Neural crest cell (in vitro differentiated cells): ENCODE results near the gene DYNC1H1. TPM values are rescaled to one million over a fixed set of nuclear protein-coding genes. Genes with fewer than 3 reads are reported as not detected.

Source experiments
- DNase-seq: peaks from one replicate; pipeline ENCODE4 v3.0.0; 2021; ENCODE audit warnings: low read depth, mixed read lengths, low spot score
- H3K27ac Mint-ChIP-seq: one replicate; pipeline ENCODE4 v1.8.0; 2021; ENCODE audit warnings: mild to moderate bottlenecking, mixed read lengths; ENCODE audit not compliant: unreplicated experiment
- H3K27me3 Mint-ChIP-seq: 2 replicates; pipeline ENCODE4 v1.8.0; 2021; ENCODE audit warnings: low read depth, mild to moderate bottlenecking, mixed read lengths
- H3K36me3 Mint-ChIP-seq: 2 replicates; pipeline ENCODE4 v1.8.0; 2021; ENCODE audit warnings: low read depth, mild to moderate bottlenecking, mixed read lengths
- H3K4me1 Mint-ChIP-seq: 2 replicates; pipeline ENCODE4 v1.8.0; 2021; ENCODE audit warnings: mixed read lengths
- H3K4me3 Mint-ChIP-seq: one replicate; pipeline ENCODE4 v1.8.0; 2021; ENCODE audit warnings: mild to moderate bottlenecking, mixed read lengths
- H3K9me3 Mint-ChIP-seq: 2 replicates; pipeline ENCODE4 v1.8.0; 2021; ENCODE audit warnings: mixed read lengths
- total RNA-seq: library from RNA; stranded (reverse); gene quantifications from 2 replicates; pipeline ENCODE4 v1.2.1, GENCODE V29; 2021
- TF ChIP-seq, protein P1 (sequence below): fragments of 200-600 bp; sonication (generic); conservative IDR thresholded peaks from 2 replicates; pipeline ENCODE4 v1.5.0; 2021; ENCODE audit warnings: antibody characterized with exemption, mild to moderate bottlenecking

Gene DYNC1H1
- total RNA-seq, 1 donor from 2014 or later = 528 TPM

DNA sequence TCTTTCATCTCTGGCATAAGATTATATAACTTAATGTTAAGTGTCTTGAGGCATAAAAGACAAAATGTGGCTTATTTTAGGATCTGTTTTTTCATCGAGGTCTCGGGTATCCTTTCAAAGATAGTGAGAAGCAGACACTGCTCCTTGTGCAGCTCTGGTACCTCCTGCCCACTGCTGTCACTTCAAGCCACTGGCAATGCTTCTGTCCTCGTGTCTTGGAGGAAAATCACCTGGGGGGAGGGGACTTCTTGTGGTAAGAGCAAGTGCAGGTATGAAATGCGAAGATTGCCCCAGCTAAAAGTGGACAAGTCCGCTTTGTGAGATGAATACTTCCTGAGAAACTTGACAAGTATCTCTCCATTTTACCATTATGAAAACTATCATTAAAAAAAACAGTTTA lies 37.8 kb upstream of the DYNC1H1 start:
- H3K4me3 Mint-ChIP-seq = no peak overlapping the region
- DNase-seq = no peak
- H3K27ac Mint-ChIP-seq = no peak overlapping the region
- H3K9me3 Mint-ChIP-seq = no peaks in the 10 kb centered on the region
- no peaks in the 10 kb centered on the region for H3K36me3 Mint-ChIP-seq
- no peaks in the 10 kb centered on the region for H3K27me3 Mint-ChIP-seq
- TF ChIP-seq, protein P1, sequence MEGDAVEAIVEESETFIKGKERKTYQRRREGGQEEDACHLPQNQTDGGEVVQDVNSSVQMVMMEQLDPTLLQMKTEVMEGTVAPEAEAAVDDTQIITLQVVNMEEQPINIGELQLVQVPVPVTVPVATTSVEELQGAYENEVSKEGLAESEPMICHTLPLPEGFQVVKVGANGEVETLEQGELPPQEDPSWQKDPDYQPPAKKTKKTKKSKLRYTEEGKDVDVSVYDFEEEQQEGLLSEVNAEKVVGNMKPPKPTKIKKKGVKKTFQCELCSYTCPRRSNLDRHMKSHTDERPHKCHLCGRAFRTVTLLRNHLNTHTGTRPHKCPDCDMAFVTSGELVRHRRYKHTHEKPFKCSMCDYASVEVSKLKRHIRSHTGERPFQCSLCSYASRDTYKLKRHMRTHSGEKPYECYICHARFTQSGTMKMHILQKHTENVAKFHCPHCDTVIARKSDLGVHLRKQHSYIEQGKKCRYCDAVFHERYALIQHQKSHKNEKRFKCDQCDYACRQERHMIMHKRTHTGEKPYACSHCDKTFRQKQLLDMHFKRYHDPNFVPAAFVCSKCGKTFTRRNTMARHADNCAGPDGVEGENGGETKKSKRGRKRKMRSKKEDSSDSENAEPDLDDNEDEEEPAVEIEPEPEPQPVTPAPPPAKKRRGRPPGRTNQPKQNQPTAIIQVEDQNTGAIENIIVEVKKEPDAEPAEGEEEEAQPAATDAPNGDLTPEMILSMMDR = no peak
- H3K4me1 Mint-ChIP-seq = no peaks in the 10 kb centered on the region

- Mint-ChIP-seq H3K4me3 (no peak overlapping the region), H3K4me1 (peaks cover 2% of the 10 kb centered on the region), H3K27me3 (peaks cover 2% of the 10 kb centered on the region)
These were observed 36.5 kb upstream of the DYNC1H1 start for GRCh38 chr14:101927859-101928258.

DNA sequence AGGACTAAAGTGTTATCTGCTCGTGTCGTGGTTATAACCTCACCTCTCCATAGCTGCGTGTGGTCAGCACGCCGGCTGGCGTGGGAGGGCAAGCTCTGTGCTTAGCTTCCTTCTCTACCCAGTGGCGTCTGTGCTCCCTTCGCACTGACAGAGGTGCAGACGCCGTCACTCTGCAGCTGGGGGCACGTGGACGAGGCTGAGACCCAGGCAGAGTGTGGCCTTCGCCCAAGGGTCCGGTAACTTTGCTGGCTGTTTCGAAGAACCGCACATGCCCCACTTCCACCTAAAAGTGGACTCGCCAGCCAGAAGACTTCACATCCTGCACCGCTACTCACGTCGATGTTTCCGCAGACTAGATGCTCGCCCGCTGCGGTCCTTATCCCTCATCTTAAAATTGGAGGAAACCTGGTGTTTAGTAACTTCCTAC lies 35.9 kb upstream of the DYNC1H1 start:
- TF ChIP-seq, protein P1 = no peak
- Mint-ChIP-seq H3K27me3 (peaks cover 2% of the 10 kb centered on the region), H3K4me3 (no peak overlapping the region), H3K4me1 (peaks cover 4% of the 10 kb centered on the region), H3K36me3 (no peaks in the 10 kb centered on the region), H3K27ac (peak overlapping the region; percentile 35), H3K9me3 (no peaks in the 10 kb centered on the region)
- DNase-seq = no peak

More at GRCh38 chr14:101927859-101928258, 36.5 kb upstream of the DYNC1H1 start:
- no peaks in the 10 kb centered on the region for H3K36me3 Mint-ChIP-seq
- no peaks in the 10 kb centered on the region for H3K9me3 Mint-ChIP-seq
- TF ChIP-seq, protein P1 = no peak
- no peak overlapping the region for H3K27ac Mint-ChIP-seq
- no peak for DNase-seq

- Mint-ChIP-seq H3K27ac (no peak overlapping the region), H3K36me3 (no peaks in the 10 kb centered on the region), H3K4me1 (peaks cover 4% of the 10 kb centered on the region), H3K27me3 (peaks cover 2% of the 10 kb centered on the region), H3K9me3 (no peaks in the 10 kb centered on the region), H3K4me3 (no peak overlapping the region)
- DNase-seq = no peak
- TF ChIP-seq, protein P1 = no peak
These were observed 35.3 kb upstream of the DYNC1H1 start for GRCh38 chr14:101929096-101929495.

DNA sequence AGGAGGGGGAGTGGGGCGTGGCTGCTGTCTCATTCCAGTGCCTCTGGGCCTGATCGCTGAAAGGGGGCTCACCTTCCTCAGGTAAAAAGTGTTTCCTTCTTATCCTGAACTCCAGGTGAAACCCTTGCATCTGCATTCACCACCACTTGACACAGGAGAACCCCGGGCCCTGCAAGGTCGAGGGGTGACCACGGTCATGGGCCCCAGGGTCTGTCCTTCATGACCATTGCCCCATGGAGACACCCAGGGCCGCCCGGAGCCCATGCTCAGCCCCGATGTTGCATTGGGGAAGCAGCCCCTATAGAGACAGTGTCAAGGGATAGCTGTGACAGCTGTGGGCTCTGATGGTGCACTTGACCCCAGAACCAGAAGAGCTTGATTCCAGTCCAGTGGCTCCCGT lies 34.4 kb upstream of the DYNC1H1 start:
- H3K27ac Mint-ChIP-seq = no peak overlapping the region
- no peak overlapping the region for H3K4me3 Mint-ChIP-seq
- TF ChIP-seq, protein P1 = no peak
- H3K9me3 Mint-ChIP-seq = no peaks in the 10 kb centered on the region
- H3K27me3 Mint-ChIP-seq = peaks cover 5% of the 10 kb centered on the region
- H3K4me1 Mint-ChIP-seq = peaks cover 4% of the 10 kb centered on the region
- H3K36me3 Mint-ChIP-seq = no peaks in the 10 kb centered on the region
- no peak for DNase-seq

- Mint-ChIP-seq H3K27ac (no peak overlapping the region), H3K27me3 (peaks cover 6% of the 10 kb centered on the region), H3K36me3 (no peaks in the 10 kb centered on the region), H3K4me1 (peaks cover 4% of the 10 kb centered on the region), H3K9me3 (no peaks in the 10 kb centered on the region), H3K4me3 (no peak overlapping the region)
- no peak for DNase-seq
- TF ChIP-seq, protein P1 = no peak
These were observed 31.7 kb upstream of the DYNC1H1 start for GRCh38 chr14:101932673-101933072.
